Spinal cord (tissue), 10 donors: ENCODE data around the gene ATF1. TPM values are rescaled to one million over a fixed set of nuclear protein-coding genes. Genes with fewer than 3 reads are reported as not detected.
"Not testable (repeated sequence)": the region's sequence is repeated elsewhere in the genome, so short reads cannot be mapped to it uniquely, and the experiment has no call there.

Experiments
- DNase-seq, 6 donors: peaks; one replicate each; pipeline versions ENCODE4 v3.0.0 to v3.0.0-alpha.2; 2013 to 2015; ENCODE audit warnings: low spot score in 6 of 6, low read depth in 4 of 6
- H3K27ac ChIP-seq: one replicate; pipeline ENCODE4 v1.5.1; 2013; ENCODE audit warnings: low read depth, low read length, control low read depth
- H3K27me3 ChIP-seq: one replicate; pipeline ENCODE4 v1.6.1; 2013; ENCODE audit warnings: low read length; ENCODE audit not compliant: control insufficient read depth, insufficient read depth
- H3K36me3 ChIP-seq: one replicate; pipeline ENCODE4 v1.6.1; 2013; ENCODE audit warnings: low read length; ENCODE audit not compliant: control insufficient read depth, insufficient read depth
- H3K4me1 ChIP-seq: one replicate; pipeline ENCODE4 v1.6.1; 2013; ENCODE audit warnings: low read length; ENCODE audit not compliant: control insufficient read depth, insufficient read depth
- H3K4me3 ChIP-seq: one replicate; pipeline ENCODE4 v1.5.1; 2013; ENCODE audit warnings: low read depth, low read length, control low read depth
- H3K9me3 ChIP-seq: one replicate; pipeline ENCODE4 v1.6.1; 2013; ENCODE audit warnings: low read length; ENCODE audit not compliant: control insufficient read depth, insufficient read depth
- WGBS: methylation state at CpG from one replicate; pipeline ENCODE4 v1.1.5; 2013; ENCODE audit warnings: missing lambda C conversion rate; ENCODE audit not compliant: insufficient coverage; 5-methylcytosine and 5-hydroxymethylcytosine counted together
- polyA plus RNA-seq, 2 donors: library from polyadenylated mRNA; unstranded; fragments of 120-200 nt; gene quantifications; one replicate each; pipeline ENCODE4 v1.2.1, GENCODE V29; 2013; ENCODE audit not compliant: insufficient read length in 2 of 2
- total RNA-seq, 2 donors: library from RNA; depleted of rRNA in 1 of 2; stranded (reverse); fragments of 120-200 nt in 1 of 2; fragments of >200 nt in 1 of 2; gene quantifications; one replicate each; pipeline versions ENCODE4 v1.2.3 to v1.2.4, GENCODE V29; 2013 to 2014
- donor health status: healthy.

Gene ATF1
- total and polyA plus RNA-seq, 4 donors, result 17.8 to 49.3 (median 21.7) TPM

DNA sequence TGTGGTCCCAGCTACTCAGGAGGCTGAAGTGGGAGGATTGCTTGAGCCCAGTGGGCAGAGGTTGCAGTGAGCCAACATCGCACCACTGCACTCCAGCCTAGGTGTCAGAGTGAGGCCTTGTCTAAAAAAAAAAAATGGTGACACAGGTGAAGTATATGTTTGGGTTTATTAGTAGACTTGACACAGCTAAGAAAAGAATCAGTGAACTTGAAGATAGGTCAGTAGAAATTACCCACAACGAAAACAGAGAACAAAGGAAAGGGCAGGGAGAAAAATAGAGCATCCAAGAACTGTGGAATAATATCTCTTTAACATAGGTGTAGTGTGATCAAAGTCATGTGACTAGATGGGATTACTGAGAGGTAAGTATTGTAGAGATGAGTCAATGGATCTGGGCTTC lies 23.7 kb downstream of the ATF1 start:
- H3K27me3 ChIP-seq, result no peaks in the 10 kb centered on the region
- no peak for DNase-seq
- peaks cover 4% of the 10 kb centered on the region for H3K36me3 ChIP-seq
- WGBS, result 100% methylated on average over 1 of the region's 2 CpGs
- no peak overlapping the region for H3K27ac ChIP-seq
- no peaks in the 10 kb centered on the region for H3K9me3 ChIP-seq
- H3K4me1 ChIP-seq, result no peaks in the 10 kb centered on the region
- no peak overlapping the region for H3K4me3 ChIP-seq

DNA sequence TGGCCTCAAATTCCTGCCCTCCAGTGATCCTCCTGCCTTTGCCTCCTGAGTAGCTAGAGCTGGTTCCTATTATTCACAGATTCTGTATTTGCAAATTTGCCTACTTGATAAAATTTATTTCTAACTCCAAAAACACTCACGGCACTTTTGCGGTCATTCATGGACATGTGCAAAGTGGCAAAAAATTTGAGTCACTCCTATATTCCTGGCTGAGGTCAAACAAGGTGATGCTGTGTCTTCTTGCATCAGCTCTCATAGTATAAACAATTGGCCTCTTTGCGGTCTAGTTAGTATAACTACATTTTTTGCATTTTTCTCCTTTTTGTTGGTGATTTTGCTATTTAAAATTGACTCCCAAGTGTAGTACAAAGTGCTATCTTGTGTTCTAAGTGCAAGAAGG lies 24.7 kb downstream of the ATF1 start:
- Histone ChIP-seq H3K27ac (no peak overlapping the region), H3K9me3 (no peaks in the 10 kb centered on the region), H3K36me3 (peaks cover 4% of the 10 kb centered on the region), H3K27me3 (no peaks in the 10 kb centered on the region), H3K4me1 (no peaks in the 10 kb centered on the region), H3K4me3 (no peak overlapping the region)
- 100% methylated on average over 2 of the region's 3 CpGs for WGBS
- no peak for DNase-seq

DNA sequence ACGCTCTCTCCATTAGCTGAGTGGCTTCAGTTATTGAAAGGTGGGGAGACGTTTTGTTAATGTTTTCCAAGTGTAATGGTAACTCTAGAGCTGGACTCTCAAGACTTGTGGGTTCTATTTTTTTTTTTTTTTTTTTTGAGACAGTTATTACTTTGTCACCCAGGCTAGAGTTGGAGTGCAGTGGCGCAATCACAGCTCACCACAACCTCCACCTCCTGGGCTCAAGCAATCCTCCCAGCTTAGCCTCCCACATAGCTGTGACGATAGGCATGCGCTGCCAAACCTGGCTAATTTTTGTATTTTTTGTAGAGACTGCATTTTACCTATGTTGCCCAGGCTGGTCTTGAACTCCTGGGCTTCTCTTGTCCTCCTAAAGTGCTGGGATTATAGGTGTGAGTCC lies 26.2 kb downstream of the ATF1 start:
- Histone ChIP-seq H3K27me3 (no peaks in the 10 kb centered on the region), H3K4me1 (no peaks in the 10 kb centered on the region), H3K9me3 (no peaks in the 10 kb centered on the region), H3K36me3 (peaks cover 4% of the 10 kb centered on the region), H3K4me3 (no peak overlapping the region), H3K27ac (no peak overlapping the region)
- no peak for DNase-seq
- no CpG with 5 or more reads among the region's 5 CpGs for WGBS

DNA sequence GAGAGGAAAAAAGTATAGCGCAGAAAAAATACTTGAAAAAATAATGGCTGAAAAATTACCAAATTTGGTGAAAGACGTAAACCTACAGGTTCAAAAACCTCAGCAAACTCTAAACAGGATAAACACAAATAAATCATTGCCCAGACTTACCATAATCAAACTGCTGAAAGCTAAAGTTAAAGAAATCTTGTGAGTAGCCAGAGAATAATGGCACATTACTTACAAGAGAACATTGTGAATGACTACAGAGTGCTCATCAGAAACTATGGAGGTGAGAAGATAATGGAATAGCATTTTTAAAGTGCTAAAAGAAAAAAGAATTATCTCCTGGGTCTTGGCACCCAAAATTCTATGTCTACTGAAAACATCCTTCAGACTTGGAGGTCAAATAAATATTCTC lies 36.0 kb downstream of the ATF1 start:
- Histone ChIP-seq H3K9me3 (peaks cover 12% of the 10 kb centered on the region), H3K27me3 (no peaks in the 10 kb centered on the region), H3K4me3 (no peak overlapping the region), H3K36me3 (peaks cover 30% of the 10 kb centered on the region), H3K4me1 (no peaks in the 10 kb centered on the region), H3K27ac (no peak overlapping the region)
- no CpG with 5 or more reads among the region's 2 CpGs for WGBS
- DNase-seq, result no peak

DNA sequence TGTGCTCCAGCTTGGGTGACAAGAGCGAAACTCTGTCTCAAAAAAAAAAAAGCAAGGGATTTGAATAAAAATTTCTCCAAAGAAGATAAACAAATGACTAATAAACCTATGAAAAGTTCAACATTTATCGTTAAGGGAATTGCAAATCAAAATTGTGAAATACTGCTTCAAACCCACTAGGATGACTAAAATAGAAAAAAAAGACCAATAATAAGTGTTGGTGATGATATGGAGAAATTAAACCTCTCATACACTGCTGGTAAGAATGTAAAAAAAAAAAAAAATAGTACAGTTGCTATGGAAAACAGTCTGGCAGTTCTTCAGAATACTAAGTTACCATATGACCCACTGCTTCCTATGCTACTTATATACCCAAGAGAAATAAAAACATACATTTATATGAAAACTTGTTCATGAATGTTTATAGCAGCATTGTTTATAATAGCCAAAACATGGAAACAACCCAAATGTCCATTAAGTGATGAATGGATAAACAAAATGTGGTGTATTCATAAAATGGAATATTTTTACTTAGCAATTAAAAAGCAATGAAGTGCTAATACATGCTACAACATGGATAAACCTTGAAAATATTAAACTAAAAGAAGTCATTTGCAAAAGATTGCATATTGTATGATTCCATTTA lies 39.5 kb downstream of the ATF1 start:
- Histone ChIP-seq H3K27ac (no peak overlapping the region), H3K9me3 (peaks cover 12% of the 10 kb centered on the region), H3K4me1 (no peaks in the 10 kb centered on the region), H3K4me3 (no peak overlapping the region), H3K27me3 (no peaks in the 10 kb centered on the region), H3K36me3 (peaks cover 21% of the 10 kb centered on the region)
- DNase-seq, result no peak
- no CpG with 5 or more reads among the region's 2 CpGs for WGBS

DNA sequence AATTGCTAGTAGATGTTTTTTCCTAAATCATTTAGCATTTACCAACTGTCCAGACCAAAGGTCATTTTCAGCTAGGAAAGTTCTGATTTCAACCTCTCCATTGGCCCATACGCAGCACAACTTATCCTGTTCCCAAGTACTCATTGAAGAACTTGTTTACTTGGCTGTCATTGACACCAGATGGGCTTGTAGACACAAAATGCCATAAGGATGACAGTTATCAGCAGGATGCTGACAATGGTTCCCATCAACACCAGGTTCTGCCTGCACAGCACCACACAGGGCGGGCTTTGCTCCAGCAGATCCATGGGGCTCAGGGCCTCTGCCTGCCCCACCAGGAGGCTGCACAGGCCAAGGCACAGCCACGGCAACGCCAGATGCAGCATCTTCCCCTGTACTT lies 42.3 kb downstream of the ATF1 start:
- 87% methylated on average over 2 of the region's 4 CpGs for WGBS
- H3K27ac ChIP-seq, result no peak overlapping the region
- no peaks in the 10 kb centered on the region for H3K9me3 ChIP-seq
- H3K4me1 ChIP-seq, result no peaks in the 10 kb centered on the region
- H3K4me3 ChIP-seq, result no peak overlapping the region
- H3K36me3 ChIP-seq, result peaks cover 22% of the 10 kb centered on the region
- DNase-seq, result peak in 1 of 6 donors; percentile 37
- H3K27me3 ChIP-seq, result no peaks in the 10 kb centered on the region

DNA sequence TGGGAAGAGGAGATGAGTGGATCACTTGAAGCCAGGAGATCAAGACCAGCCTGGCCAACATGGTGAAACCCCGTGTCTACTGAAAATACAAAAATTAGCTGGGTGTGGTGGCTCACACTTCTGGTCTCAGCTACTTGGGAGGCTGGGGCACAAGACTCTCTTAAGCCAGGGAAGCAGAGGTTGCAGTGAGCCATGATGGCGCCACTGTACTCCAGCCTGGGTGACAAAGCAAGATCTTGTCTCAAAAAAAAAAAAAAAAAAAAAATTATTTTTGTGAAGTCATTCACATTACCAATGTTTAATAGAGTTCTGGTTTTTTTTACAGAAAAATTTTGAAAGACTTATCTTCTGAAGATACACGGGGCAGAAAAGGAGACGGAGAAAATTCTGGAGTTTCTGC lies 45.2 kb downstream of the ATF1 start:
- not testable (repeated sequence) for H3K4me3 ChIP-seq, H3K9me3 ChIP-seq, DNase-seq, H3K27ac ChIP-seq, H3K4me1 ChIP-seq, H3K27me3 ChIP-seq
- H3K36me3 ChIP-seq, result peaks cover 26% of the 10 kb centered on the region
- no CpG with 5 or more reads among the region's 4 CpGs for WGBS

DNA sequence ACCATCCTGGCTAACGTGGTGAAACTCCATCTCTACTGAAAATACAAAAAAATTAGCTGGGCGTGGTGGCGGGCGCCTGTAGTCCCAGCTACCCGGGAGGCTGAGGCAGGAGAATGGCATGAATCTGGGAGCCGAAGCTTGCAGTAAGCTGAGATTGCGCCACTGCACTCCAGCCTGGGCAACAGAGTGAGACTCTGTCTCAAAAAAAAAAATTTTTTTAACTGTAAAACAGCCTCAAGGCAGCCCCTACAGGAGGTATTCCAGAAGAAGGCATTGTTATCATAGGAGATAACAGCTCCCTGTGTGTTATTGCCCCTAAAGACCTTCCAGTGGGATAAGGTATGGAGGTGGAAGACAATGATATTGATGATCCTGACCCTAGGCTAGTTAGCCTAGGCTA lies 51.0 kb downstream of the ATF1 start:
- not testable (repeated sequence) for DNase-seq, H3K4me1 ChIP-seq, H3K4me3 ChIP-seq, H3K27me3 ChIP-seq, H3K27ac ChIP-seq, H3K9me3 ChIP-seq
- 98% methylated on average over 5 of the region's 7 CpGs for WGBS
- H3K36me3 ChIP-seq, result peaks cover 29% of the 10 kb centered on the region

DNA sequence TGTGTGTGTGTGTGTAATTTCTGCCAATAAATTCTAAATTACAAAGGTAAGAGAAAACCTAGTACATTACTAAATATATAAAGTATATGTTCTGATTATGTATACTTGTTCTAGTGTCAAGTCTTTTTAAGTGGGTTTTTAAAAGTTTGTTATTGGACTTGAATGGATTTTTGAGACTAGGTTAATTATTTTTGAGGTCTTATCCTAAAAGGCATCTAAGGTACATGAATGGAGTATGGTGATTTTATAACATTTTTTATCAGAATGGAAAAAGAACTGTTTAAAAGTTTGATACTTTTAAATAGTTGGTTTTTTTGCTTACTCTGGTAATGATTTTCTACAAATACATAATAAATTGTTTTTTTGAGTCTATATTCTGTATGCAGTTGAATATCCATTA lies 56.3 kb downstream of the ATF1 start:
- no peaks in the 10 kb centered on the region for H3K27me3 ChIP-seq
- peaks cover 19% of the 10 kb centered on the region for H3K36me3 ChIP-seq
- H3K4me3 ChIP-seq, result no peak overlapping the region
- no peaks in the 10 kb centered on the region for H3K4me1 ChIP-seq
- no peaks in the 10 kb centered on the region for H3K9me3 ChIP-seq
- H3K27ac ChIP-seq, result no peak overlapping the region
- no peak for DNase-seq

DNA sequence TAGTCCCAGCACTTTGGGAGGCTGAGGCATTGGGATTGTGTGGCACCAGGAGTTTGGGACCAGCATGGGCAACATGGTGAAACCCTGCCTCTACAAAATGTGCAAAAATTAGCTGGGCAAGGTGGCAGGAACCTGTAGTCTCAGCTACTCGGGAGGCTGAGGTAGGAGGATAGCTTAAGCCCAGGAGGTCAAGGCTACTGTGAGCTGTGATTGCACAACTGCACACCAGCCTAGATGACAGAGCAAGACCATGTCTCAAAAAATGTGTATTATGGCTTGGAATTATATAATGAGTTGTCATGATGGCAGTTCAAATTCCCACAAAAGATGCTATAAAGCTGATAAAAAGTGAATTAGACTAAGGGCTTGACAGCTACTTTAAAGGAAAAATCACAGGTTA lies 58.2 kb downstream of the ATF1 start:
- Histone ChIP-seq H3K4me1 (no peaks in the 10 kb centered on the region), H3K9me3 (no peaks in the 10 kb centered on the region), H3K27me3 (no peaks in the 10 kb centered on the region), H3K27ac (no peak overlapping the region), H3K4me3 (no peak overlapping the region), H3K36me3 (peaks cover 4% of the 10 kb centered on the region)
- WGBS, result 100% methylated on average over 1 of the region's 1 CpG
- no peak for DNase-seq
